ENCODE results near the gene DRG1.
"Not testable (repeated sequence)": the region's sequence is repeated elsewhere in the genome, so short reads cannot be mapped to it uniquely, and the experiment has no call there.

Gene DRG1

DNA sequence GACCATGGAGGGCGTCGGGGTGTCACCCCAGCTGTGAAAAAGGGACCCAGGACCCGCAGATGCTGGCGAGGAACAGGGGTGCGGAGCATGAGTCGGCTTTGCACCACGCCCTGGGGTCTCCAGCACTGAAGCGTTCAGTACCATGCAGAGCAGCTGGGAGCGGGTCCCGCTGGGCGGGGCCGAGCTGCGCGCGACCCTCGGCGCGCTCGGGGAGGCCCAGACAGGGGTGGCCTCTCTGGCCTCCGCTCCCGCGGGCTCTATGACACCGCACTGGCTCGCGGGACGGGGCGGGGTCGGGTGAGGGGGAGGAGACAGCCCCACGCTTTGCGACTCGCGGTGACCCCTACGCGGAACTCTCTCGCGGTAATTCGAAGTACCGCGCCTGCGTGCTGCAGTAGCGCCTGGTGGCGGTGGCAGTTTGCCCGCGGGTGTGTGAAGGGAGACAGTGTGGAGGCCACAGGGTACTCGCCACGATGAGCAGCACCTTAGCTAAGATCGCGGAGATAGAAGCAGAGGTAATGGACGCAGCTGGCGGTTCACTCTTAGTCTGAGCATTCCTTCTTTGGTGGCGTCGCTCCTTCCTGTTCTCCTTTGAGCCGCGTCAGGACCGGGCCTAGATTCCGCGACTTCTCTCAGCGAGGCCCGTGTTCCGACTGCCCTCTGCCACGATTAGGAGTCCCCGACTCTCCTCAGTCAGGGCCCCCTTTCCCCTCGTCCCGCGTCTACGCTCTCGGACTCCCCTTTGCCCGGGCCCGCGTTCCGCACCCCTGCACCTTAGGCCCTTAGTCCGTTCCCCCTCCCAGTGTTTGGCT, at the start of gene DRG1:
Gene DRG1, plus strand, starts transcription at position 394 of the 812 bp plus-strand sequence. Its CDS starts 80 bp downstream, at position 474.
- DNase-seq = peak; percentile 87

- no peak for DNase-seq
These were observed 49.4 kb upstream of the DRG1 start for GRCh38 chr22:31349960-31350359.

DNA sequence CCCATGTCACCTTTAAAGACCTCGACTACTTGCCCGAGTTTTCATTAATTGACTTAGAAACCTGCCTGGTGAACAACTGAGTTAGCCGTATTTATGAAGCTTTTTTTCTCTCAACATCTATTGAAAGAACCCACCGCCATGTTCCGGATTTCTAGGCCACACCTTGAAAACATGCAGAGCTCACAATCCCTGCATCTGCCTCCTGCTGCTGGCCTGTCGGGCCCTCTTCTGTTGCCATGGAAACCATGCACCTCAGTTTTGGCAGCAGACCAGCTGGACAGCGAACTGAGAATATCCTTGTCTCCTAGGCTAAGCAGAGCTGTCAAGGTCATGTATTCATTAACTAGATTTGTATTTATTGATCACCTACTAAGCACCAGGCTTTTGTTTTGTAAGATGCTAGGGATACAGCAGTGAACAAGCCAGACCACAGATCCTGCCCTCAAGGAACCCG, 49.0 kb upstream of the DRG1 start:
- DNase-seq = peak; percentile 65

- no peak for DNase-seq
These were observed 44.9 kb upstream of the DRG1 start for GRCh38 chr22:31354515-31354914.

DNA sequence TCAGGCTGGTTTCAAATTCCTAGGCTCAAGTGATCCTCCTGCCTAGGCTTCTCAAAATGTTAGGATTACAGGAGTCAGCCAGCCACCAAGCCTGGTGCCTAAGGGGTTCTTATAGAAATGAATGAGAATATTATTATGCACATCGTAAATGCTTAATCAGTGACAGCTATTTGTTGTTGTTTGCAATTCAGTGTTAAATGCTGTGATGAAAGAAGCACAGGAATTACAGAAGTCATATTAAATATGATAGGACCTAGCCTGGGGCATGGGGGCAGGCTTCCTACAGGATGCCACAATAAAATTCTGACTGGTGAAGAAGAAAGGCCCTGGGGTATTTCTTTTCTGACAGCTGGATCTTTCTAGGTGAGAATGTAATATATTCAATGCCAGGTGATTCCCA, 39.4 kb upstream of the DRG1 start:
- no peak for DNase-seq

GRCh38 chr22:31361743-31362142, 37.7 kb upstream of the DRG1 start:
- no peak for DNase-seq

DNA sequence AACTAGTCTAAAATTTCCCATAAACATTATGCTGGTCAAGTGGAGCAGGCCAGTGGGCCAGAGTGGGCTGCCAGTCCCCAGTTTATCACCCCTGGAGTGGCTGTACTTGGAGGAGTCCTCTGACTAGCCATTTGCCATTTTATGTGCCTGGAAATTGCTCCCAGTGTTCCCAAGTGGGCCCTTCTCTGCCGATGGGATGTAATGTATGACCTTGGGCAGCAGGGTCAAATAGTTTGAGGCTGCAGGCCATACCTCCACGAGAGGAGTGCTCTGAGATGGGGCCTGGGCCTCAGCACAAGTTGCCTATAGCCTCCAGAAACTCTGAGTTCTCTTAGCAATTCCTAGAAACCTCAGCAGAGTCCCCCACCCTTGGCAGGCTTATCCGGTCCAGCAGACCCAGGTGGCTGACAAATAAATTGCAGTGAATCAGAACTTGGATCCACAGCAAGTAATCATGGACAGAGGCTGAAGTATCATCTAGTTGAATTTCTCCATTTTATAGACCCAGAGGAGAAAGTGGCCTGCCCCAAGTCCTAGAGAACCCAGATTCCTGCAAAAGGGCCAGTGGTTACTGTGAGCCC, 35.4 kb upstream of the DRG1 start:
- no peak for DNase-seq

DNA sequence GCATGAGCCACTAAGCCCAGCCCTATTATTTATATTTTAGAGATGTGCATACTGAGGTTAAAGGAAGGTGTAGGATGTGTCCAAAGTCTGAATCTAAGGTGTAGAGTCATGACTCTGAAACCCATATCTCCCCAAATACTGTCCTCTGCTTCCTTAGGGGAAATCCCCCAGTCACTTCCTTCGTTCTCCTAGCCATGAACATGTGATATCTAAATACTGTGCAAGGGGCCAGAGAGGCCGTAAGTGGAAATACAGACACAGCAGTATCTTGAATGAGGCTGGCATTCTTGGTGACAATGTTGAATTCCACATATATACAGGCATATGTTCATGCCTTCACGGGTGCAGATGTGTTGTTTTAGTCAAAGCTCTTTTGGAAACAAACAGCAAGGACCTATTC, 32.0 kb upstream of the DRG1 start:
- DNase-seq = no peak

- DNase-seq = no peak
These were observed 21.8 kb upstream of the DRG1 start for GRCh38 chr22:31377612-31378011.

DNA sequence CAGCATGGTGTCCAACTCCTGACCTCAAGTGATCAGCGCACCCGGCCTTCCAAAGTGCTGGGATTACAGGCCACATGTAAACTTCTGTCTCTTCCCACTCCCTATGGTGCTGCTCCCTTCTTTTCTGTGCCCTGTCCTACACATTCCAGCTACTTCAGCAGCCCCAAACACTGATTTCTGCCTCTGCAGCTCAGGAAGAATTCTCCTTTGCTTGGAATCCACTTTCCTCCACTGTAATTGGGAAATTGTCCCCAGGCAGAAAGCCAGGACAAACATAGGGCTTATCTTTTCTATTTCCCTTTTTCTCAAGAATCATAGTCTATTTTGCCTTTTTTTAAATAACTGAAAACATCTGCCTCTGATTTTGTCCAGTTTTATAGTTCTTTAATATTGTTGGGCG, 21.3 kb upstream of the DRG1 start:
- DNase-seq = no peak

DNA sequence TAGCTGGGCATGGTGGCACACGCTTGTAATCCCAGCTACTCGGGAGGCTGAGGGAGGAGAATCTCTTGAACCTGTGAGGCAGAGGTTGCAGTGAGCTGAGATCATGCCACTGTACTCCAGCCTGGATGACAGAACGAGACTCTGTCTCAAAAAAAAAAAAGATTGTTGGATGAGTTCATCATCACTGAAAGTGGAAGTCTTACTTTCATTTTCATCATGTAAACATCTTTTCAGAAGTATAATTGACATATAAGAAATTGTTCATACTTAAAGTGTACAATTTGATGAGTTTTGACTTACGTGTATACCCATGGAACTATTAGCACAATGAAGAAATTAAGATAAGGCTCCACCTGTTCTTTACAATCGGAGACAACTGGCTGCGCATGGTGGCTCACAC, 20.8 kb upstream of the DRG1 start:
- DNase-seq = not testable (repeated sequence)

GRCh38 chr22:31393893-31394292, 5.5 kb upstream of the DRG1 start:
- no peak for DNase-seq

DNA sequence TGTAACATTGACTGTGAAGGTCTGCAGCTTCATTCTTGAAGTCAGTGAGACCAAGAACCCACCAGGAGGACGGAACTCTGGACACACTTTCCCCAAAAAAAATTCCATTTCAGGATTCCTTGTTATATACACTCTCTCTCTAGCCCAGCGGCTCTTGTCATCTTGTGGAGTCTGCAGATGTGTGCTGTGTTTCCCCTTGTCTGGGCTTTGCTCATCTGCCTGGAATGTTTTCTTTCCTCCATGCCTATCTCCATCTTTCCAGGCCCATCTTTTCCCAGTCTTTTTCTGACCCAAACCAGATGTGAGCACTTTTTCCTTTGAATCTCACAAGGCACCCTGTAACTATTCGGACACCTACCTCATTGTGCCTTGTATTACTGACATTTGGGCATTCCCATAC, 5.1 kb upstream of the DRG1 start:
- DNase-seq = no peak

GRCh38 chr22:31398231-31398630, 1.2 kb upstream of the DRG1 start:
- no peak for DNase-seq

- peak; percentile 4 for DNase-seq
These were observed 606 bp downstream of the DRG1 start for GRCh38 chr22:31400023-31400397.

- not testable (repeated sequence) for DNase-seq
These were observed 2.9 kb downstream of the DRG1 start for GRCh38 chr22:31402350-31402749.

- DNase-seq = no peak
These were observed 26.1 kb downstream of the DRG1 start for GRCh38 chr22:31425331-31426050.

- no peak for DNase-seq
These were observed 32.5 kb downstream of the DRG1 start for GRCh38 chr22:31431950-31432349.

DNA sequence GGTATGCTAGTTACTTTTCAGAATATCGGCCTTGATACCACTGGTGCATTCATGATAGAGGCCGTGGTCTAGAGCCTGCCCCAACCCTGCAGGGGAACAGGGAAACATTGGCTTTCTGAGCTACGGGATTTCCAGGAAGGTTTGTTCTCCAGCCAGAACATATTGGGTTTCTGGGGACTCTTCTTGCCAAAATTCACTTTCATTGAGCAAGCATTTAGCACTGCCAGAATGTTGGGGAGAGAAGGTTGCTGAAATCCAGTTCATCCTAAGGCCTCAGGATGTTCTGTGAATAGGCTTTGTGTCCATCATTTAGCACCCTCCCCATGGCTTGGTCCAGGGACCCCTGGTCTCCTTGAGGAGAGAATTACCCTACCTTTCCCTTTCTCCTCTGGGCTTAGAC, 36.7 kb downstream of the DRG1 start:
- DNase-seq = no peak

DNA sequence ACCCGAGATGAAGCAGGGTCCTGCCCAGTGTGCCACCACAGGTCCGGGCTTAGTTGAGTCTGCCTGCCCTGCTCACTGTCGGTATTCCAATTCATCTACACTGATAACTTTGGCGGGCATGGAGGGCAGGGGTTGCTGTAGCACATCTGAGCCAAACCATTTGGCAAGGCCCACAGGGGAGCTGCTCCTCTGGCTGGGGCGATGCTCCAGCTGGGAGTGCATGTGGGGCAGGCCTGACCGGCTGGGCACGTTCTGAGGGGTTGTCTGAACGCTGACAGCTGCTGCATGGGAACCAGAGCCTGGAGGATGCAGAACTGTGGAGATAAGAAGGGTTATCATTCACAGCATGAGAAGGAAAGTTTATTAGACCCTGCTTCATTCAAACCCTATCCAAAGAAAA, 40.4 kb downstream of the DRG1 start:
- DNase-seq = no peak

GRCh38 chr22:31440681-31441080, 41.3 kb downstream of the DRG1 start:
- no peak for DNase-seq

GRCh38 chr22:31441652-31442051, 42.2 kb downstream of the DRG1 start:
- DNase-seq = no peak

DNA sequence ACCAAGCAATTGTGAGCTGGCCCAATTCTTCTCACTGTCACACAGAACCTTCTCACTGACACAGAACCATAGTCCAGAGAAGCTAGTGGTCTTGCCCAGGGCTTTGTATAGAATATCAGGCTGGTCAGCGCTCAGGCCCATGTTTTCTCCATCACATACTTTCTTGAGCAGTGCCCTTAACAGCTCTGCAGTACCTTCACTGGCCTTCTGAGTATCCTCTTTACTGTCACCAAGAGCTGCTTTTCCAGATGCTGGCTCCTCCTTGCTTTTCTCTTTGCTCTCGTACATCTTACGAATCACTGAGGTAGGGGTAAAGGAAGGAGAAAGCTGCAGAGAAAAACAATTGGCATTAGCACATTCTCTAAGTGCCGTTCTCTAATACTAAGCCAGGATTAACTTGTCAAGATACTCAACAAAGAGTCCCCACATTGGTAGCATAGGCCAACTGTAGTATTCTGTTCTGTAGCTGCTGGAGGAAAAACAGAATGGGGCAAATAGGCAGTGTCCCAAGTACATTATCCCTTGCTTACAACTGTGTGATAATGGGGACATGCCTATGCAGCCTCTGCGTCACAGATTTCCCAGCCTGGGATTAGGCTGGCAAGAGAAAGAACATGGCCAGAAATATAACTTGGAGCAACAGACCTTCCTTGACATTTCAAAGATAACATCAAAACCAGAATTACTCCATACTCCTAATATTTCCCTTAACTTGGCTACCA, 43.5 kb downstream of the DRG1 start:
- no peak for DNase-seq
